DMS 273 treated with DMSO at 0.1 percent for 48 hours (cell line): ENCODE data around the gene GOSR1.
"Not testable (repeated sequence)": the region's sequence is repeated elsewhere in the genome, so short reads cannot be mapped to it uniquely, and the experiment has no call there.

Source experiments
- DNase-seq: peaks from one replicate; lab custom pipeline; 2025; lab: John Stamatoyannopoulos, UW

The GOSR1 gene

GRCh38 chr17:30561766-30562165 lies 84.6 kb downstream of the GOSR1 start:
- DNase-seq: not testable (repeated sequence)

GRCh38 chr17:30563131-30563904 lies 86.1 kb downstream of the GOSR1 start:
- not testable (repeated sequence) for DNase-seq

GRCh38 chr17:30563905-30564390 lies 86.7 kb downstream of the GOSR1 start:
- DNase-seq: not testable (repeated sequence)

DNA sequence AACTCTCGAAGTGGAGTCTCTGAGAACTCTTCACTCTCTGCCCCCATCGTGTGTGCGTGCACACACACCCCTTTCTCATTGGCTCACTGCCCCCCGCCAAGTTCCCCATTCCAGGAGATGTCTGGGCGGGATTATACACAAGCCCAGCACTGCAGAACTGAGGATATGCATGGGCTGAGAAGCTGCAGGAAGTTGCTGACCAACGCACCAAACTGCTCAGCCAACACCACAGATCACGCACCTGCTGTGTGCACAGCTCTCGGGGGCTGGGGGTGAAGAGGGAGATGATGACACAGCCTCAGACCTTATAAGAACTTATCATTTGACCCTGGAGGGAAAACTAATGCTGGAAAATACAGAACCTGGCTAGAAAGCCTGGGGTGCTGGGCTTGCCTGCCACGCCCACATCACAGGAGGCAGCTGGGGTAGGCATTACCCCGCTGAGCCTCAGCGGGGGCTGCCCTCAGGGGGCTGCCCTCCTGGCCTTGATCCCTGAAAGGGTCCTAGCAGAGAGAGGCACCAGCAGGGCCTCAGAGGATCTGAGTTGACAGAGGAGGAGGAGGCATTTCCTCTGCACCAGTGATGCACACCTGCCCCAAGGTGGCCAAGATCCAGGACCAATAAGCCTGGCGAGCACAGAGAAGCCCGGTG lies 87.3 kb downstream of the GOSR1 start:
- DNase-seq: not testable (repeated sequence)

- DNase-seq: no peak
Observed at GRCh38 chr17:30565073-30565935, 88.1 kb downstream of the GOSR1 start.

- not testable (repeated sequence) for DNase-seq
Observed at GRCh38 chr17:30566104-30566503, 88.9 kb downstream of the GOSR1 start.

DNA sequence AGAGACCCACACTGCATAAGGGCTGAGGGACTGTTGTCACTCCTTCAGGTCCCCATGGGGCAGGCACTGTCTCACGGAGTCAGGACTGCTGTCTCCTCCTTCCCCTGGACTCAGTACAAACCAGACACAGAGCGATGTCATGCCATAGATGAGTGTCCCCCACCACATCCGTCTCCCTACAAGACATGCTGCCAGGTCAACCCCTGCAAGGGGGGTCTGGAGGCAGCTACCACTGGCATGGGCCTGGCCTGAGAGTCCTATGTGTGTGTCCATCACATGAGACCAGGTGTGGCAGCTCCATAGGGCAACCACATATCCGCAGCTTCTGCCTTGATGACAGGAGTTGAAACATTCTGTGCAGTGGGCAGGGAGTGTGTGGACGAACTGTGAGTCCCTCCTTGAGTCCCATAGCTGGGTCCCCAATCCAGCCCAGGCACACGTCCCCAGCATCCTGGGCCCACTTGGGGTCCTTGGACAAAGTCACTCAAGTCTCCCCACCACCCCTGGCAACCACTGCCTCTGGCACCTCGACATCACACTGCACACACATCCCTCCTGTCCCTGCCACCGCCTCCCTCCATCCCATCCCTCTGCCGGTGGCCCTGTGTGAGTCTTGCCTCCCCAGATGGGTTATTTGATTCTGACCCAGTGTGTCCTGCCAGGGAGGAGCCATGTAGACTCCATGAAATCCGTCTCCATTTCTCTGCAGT lies 89.5 kb downstream of the GOSR1 start:
- not testable (repeated sequence) for DNase-seq

GRCh38 chr17:30567231-30568116 lies 90.3 kb downstream of the GOSR1 start:
- no peak for DNase-seq

GRCh38 chr17:30568117-30568430 lies 90.9 kb downstream of the GOSR1 start:
- no peak for DNase-seq

DNA sequence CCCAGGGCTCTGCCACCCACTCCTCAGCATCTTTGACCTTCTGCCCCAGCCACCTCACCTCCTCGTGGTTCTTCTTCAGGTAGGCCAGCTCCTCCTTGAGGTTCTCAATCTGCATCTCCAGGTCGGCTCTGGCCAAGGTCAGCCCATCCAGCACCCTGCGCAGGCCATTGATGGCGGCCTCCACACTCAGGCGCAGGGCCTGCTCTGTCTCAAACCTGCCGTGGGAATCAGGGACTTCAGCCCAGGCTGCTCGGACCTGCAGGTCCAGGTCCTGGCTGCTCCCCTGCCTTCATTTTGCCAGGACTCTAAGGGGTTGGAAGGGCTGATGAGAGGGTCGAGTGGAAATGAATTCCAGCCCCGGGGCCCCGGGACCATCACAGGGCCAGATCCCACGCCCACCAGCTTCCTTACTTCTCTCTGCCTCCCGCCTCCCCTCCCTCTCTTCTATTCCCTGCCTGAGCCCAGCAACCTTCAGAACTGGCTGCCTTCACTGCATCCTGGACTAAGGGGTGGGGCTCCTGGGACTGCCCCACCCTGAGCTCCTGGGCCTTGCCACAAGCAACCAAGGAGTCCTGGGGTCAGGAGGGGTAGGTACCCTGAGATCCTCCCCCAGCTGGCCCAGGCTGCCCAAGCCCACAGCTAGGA lies 92.4 kb downstream of the GOSR1 start:
- not testable (repeated sequence) for DNase-seq

GRCh38 chr17:30570191-30570590 lies 93.0 kb downstream of the GOSR1 start:
- DNase-seq: no peak

DNA sequence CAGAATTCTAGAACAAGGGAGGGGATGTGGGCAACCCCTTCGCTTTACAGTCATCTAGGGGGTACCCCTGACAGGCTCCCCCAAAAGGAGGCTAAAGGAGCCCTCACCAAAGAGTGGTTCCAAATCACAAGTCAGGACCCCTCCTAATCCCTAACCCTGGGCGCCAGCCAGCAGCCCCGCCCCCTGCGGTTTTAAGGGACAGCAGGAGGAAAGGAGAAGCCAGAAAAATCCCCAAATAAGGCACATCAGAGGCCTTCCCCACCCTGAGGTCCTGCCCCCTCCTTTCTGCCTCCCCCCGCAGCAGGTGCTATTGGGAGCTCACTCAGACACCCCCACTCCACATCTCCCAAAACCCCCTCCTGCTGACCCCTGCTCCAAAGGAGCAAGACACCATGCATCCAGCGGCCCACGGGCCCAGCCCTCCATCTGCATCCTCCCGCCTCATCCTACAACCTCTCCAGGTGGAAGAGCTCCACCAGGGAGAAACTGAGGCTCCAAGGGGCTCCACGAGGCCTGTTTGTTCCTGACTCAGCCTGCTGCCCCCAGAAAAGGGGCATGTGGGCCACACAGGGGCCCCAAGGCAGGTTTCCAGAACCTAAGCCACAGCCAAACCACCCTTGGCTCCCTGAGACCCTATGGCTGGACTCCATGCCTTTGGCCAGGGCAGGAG lies 93.5 kb downstream of the GOSR1 start:
- DNase-seq: no peak

- DNase-seq: not testable (repeated sequence)
Observed at GRCh38 chr17:30571404-30571803, 94.2 kb downstream of the GOSR1 start.

DNA sequence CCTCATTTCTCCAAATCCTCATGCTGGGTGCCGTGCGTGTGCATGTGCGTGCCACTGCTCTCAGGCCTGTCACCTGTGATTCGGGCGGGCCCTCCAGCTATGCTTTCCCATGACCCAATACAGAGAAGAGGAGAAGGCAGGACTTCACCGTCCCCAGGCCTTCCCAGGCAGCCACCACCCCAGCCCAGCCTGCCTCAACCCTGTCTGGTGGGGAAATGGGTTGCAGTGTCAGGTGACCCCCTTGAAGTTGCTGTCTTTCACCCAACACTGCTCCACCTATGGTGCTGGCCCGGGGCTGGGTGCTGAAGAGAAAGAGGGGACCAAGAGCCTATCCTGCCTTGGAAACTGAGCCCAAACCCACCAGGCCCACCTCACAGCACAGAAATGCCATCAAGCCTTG lies 94.7 kb downstream of the GOSR1 start:
- no peak for DNase-seq

- DNase-seq: not testable (repeated sequence)
Observed at GRCh38 chr17:30572651-30573554, 95.7 kb downstream of the GOSR1 start.

- DNase-seq: no peak
Observed at GRCh38 chr17:30573603-30574175, 96.5 kb downstream of the GOSR1 start.

GRCh38 chr17:30574309-30574708 lies 97.1 kb downstream of the GOSR1 start:
- not testable (repeated sequence) for DNase-seq

- DNase-seq: not testable (repeated sequence)
Observed at GRCh38 chr17:30574806-30575205, 97.6 kb downstream of the GOSR1 start.
